Measurements from ENCODE around the gene STIMATE. TPM values are rescaled to one million over a fixed set of nuclear protein-coding genes. Genes with fewer than 3 reads are reported as not detected.

STIMATE gene
- polyA plus RNA-seq, 1 experiment, result 10.0 TPM

GRCh38 chr3:52879581-52879980, 17.8 kb downstream of the STIMATE start:
- Histone ChIP-seq H3K27ac (ENCODE audit: low read depth, low read length) (no peak overlapping the region), H3K4me3 (ENCODE audit: low read depth, low read length) (no peak overlapping the region), H3K27me3 (ENCODE audit: control insufficient read depth, insufficient read depth, low read length) (no peaks in the 10 kb centered on the region), H3K9me3 (ENCODE audit: control insufficient read depth, insufficient read depth, low read length) (no peaks in the 10 kb centered on the region)
- CTCF ChIA-PET, result no interaction called here
- no peak for DNase-seq (ENCODE audit: low read depth, low spot score)
- POLR2A ChIA-PET, result no interaction called here
- TF ChIP-seq, protein P1, sequence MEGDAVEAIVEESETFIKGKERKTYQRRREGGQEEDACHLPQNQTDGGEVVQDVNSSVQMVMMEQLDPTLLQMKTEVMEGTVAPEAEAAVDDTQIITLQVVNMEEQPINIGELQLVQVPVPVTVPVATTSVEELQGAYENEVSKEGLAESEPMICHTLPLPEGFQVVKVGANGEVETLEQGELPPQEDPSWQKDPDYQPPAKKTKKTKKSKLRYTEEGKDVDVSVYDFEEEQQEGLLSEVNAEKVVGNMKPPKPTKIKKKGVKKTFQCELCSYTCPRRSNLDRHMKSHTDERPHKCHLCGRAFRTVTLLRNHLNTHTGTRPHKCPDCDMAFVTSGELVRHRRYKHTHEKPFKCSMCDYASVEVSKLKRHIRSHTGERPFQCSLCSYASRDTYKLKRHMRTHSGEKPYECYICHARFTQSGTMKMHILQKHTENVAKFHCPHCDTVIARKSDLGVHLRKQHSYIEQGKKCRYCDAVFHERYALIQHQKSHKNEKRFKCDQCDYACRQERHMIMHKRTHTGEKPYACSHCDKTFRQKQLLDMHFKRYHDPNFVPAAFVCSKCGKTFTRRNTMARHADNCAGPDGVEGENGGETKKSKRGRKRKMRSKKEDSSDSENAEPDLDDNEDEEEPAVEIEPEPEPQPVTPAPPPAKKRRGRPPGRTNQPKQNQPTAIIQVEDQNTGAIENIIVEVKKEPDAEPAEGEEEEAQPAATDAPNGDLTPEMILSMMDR (IDR thresholded peaks at IDR 0.05; ENCODE audit: low read depth, low read length), result no peak

GRCh38 chr3:52879090-52879489, 18.3 kb downstream of the STIMATE start:
- H3K4me3 ChIP-seq (ENCODE audit: low read depth, low read length), result no peak overlapping the region
- POLR2A ChIA-PET, result no interaction called here
- no peak for DNase-seq (ENCODE audit: low read depth, low spot score)
- CTCF ChIA-PET, result no interaction called here
- TF ChIP-seq, protein P1 (IDR thresholded peaks at IDR 0.05; ENCODE audit: low read depth, low read length), result no peak
- no peaks in the 10 kb centered on the region for H3K9me3 ChIP-seq (ENCODE audit: control insufficient read depth, insufficient read depth, low read length)
- no peaks in the 10 kb centered on the region for H3K27me3 ChIP-seq (ENCODE audit: control insufficient read depth, insufficient read depth, low read length)
- no peak overlapping the region for H3K27ac ChIP-seq (ENCODE audit: low read depth, low read length)

DNA sequence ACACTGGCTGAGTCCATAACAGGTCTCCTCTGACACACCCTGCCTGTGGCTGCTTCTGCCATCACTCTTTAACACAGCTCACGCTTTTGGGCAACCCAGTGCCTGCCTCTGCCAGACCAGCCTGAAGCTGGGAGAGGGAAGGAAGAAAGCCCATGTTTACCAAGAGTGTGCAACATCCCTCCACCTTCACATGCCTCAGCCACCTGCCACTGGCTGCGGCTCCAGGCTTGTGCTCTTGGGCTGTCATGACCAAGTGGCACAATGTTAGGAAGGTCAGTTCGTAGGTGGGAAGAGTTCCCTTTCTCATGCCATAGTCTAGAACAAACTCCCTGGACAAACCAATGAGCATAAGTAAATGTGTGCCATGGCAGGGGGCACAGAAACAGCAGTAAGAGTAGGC, 20.3 kb downstream of the STIMATE start:
- CTCF ChIA-PET, result no interaction called here
- POLR2A ChIA-PET, result no interaction called here
- TF ChIP-seq, protein P1 (IDR thresholded peaks at IDR 0.05; ENCODE audit: low read depth, low read length), result no peak

DNA sequence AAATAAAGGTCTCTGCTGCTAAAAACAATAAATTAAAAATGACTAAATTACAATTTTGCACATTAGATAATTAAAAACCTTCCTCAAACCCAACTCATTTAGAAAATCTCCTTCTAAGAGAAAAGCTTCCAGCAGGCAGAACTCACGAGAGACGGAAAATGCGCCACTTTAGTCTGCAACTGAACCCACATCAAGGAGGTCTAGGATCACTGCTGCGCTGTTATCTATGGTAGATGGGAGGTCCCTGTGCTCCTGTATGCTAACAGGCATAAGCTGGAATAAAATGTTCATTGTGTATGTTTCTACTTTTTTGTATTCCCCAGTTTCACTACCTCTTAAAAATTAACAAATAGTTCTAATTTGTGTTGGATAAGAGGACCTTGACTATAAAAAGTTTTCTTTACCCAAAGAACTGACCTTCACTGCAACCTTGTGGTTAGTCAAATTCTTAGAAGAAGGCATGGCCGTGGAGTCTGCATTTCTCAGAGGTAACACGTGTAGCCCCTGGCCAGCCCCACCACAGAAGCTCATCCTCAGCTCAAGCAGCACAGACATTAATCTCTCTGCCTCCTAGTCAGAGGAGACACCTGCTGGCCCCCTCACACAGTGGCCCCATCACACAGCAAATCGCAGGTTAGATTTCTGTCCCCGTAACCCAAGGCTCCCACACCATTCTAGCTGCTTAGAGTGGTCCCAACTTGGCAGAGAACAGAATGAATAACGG, 22.3 kb downstream of the STIMATE start:
- Histone ChIP-seq H3K27ac (ENCODE audit: low read depth, low read length) (no peak overlapping the region), H3K4me3 (ENCODE audit: low read depth, low read length) (no peak overlapping the region), H3K27me3 (ENCODE audit: control insufficient read depth, insufficient read depth, low read length) (no peaks in the 10 kb centered on the region), H3K9me3 (ENCODE audit: control insufficient read depth, insufficient read depth, low read length) (no peaks in the 10 kb centered on the region)
- TF ChIP-seq, protein P1 (IDR thresholded peaks at IDR 0.05; ENCODE audit: low read depth, low read length), result no peak
- ChIA-PET CTCF (interaction anchor here (1.3 kb wide), 1 partner anchor 17 kb away, joined by 4 read pairs; no protein-coding TSS in a partner anchor), POLR2A (no interaction called here)
- DNase-seq (ENCODE audit: low read depth, low spot score), result no peak

More for the DNA sequence above, 20.3 kb downstream of the STIMATE start:
- no peaks in the 10 kb centered on the region for H3K9me3 ChIP-seq (ENCODE audit: control insufficient read depth, insufficient read depth, low read length)
- H3K27me3 ChIP-seq (ENCODE audit: control insufficient read depth, insufficient read depth, low read length), result no peaks in the 10 kb centered on the region
- no peak for DNase-seq (ENCODE audit: low read depth, low spot score)
- H3K27ac ChIP-seq (ENCODE audit: low read depth, low read length), result no peak overlapping the region
- no peak overlapping the region for H3K4me3 ChIP-seq (ENCODE audit: low read depth, low read length)

- Histone ChIP-seq H3K27ac (ENCODE audit: low read depth, low read length) (no peak overlapping the region), H3K27me3 (ENCODE audit: control insufficient read depth, insufficient read depth, low read length) (no peaks in the 10 kb centered on the region), H3K4me3 (ENCODE audit: low read depth, low read length) (no peak overlapping the region), H3K9me3 (ENCODE audit: control insufficient read depth, insufficient read depth, low read length) (no peaks in the 10 kb centered on the region)
- DNase-seq (ENCODE audit: low read depth, low spot score), result no peak
- POLR2A ChIA-PET, result interaction anchor here (1.3 kb wide), 1 partner anchor 18 kb away, joined by 4 read pairs; no protein-coding TSS in a partner anchor
- CTCF ChIA-PET, result interaction anchor here (0.6 to 1.1 kb wide), 2 partner anchors 62 to 240 kb away, joined by 3 to 4 read pairs; no protein-coding TSS in a partner anchor
- TF ChIP-seq, protein P1 (IDR thresholded peaks at IDR 0.05; ENCODE audit: low read depth, low read length), result no peak
Observed at GRCh38 chr3:52874160-52874701, 23.1 kb downstream of the STIMATE start.
